Esophagus (tissue), 2 donors: ENCODE measurements around the gene COL15A1. TPM values are rescaled to one million over a fixed set of nuclear protein-coding genes. Genes with fewer than 3 reads are reported as not detected.

Source experiments
- H3K27ac ChIP-seq, 2 donors: one replicate each; pipeline ENCODE4 v1.5.1; 2013; ENCODE audit warnings: low read depth in 2 of 2, mild to moderate bottlenecking in 2 of 2, inconsistent platforms in 1 of 2, low read length in 1 of 2, moderate library complexity in 1 of 2
- H3K27me3 ChIP-seq, 2 donors: one replicate each; pipeline ENCODE4 v1.6.1; 2013; ENCODE audit warnings: low read length in 2 of 2, control low read depth in 1 of 2, mild to moderate bottlenecking in 1 of 2; ENCODE audit not compliant: insufficient read depth in 2 of 2, control insufficient read depth in 1 of 2
- H3K36me3 ChIP-seq, 2 donors: one replicate each; pipeline ENCODE4 v1.6.1; 2013; ENCODE audit warnings: low read length in 1 of 2; ENCODE audit not compliant: control insufficient read depth in 2 of 2, insufficient read depth in 2 of 2
- H3K4me1 ChIP-seq, 2 donors: one replicate each; pipeline ENCODE4 v1.6.1; 2013; ENCODE audit warnings: low read length in 1 of 2; ENCODE audit not compliant: control insufficient read depth in 2 of 2, insufficient read depth in 2 of 2
- H3K4me3 ChIP-seq, 2 donors: one replicate each; pipeline ENCODE4 v1.5.1; 2013; ENCODE audit warnings: low read length in 2 of 2, mild to moderate bottlenecking in 2 of 2, low read depth in 1 of 2, moderate library complexity in 1 of 2
- H3K9me3 ChIP-seq, 2 donors: one replicate each; pipeline ENCODE4 v1.6.1; 2013; ENCODE audit warnings: mild to moderate bottlenecking in 2 of 2, low read depth in 1 of 2, low read length in 1 of 2, moderate library complexity in 1 of 2; ENCODE audit not compliant: control insufficient read depth in 2 of 2, insufficient read depth in 1 of 2
- WGBS, 2 donors: extraction: QIAGEN DNeasy Blood & Tissue Kit; methylation state at CpG; one replicate each; pipeline ENCODE4 v1.1.7; 2013; 5-methylcytosine and 5-hydroxymethylcytosine counted together
- polyA plus RNA-seq, 2 donors: library from polyadenylated mRNA; stranded (reverse); fragments of 200-250 nt; gene quantifications; one replicate each; pipeline ENCODE4 v1.2.3, GENCODE V29; 2013
- donor health status: healthy with polysubstance abuse.
- donor health status: Bipolar disorder and iron deficiency.

COL15A1 gene
- polyA plus RNA-seq, 2 donors = 5.2 to 7.3 TPM

DNA sequence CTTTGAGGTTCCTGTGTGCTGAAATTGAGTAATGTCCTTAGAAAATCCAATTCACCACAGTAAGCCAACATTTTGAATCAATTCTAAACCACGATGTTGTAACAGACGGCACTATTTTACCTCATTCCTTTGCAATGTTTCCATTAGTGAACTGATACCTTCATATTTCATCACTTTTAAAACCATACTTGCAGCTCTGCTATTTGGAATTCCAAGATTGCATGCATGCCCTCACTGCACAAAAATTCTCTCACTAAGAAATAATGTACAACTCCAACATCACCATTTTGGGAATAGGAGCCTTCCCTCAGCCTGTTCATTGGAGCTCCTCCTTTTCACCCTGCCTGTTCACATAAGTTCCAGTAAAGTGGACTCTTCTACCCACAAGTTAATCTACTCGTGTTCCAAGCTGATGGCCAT, 86.4 kb downstream of the COL15A1 start:
- Histone ChIP-seq H3K4me3 (no peak overlapping the region), H3K27ac (no peak overlapping the region), H3K36me3 (peaks cover 0 to 5% of the 10 kb centered on the region in 2 donors), H3K27me3 (no peaks in the 10 kb centered on the region), H3K9me3 (no peaks in the 10 kb centered on the region), H3K4me1 (peaks cover 0 to 2% of the 10 kb centered on the region in 2 donors)
- 68% methylated on average over 3 of the region's 3 CpGs for WGBS, 2 donors

DNA sequence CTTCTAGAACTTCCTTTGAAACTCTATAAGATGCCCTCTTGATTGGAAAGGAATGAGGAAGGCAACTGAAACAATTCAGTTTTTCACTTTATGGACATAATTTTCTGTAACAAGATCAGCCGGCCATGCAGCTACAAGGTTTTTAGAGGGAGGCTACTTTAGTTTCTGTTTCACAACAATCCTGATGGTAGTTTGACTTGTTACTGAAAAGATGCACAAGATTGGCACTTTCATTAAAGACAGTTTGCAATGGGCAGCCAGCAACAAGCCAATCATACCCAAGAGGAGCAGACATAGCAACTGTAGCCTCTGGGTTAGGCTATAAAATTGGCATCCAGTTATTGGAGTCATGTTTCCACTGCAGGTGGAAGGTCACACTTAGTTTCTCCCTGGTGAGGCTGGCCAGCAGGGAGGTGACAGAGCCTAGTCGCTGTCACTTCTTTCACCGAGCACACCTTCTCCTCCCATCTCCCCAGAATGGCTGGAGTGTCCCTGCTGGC, 87.0 kb downstream of the COL15A1 start:
- Histone ChIP-seq H3K36me3 (peaks cover 0 to 2% of the 10 kb centered on the region in 2 donors), H3K27me3 (no peaks in the 10 kb centered on the region), H3K4me3 (no peak overlapping the region), H3K27ac (no peak overlapping the region), H3K9me3 (no peaks in the 10 kb centered on the region), H3K4me1 (peaks cover 0 to 2% of the 10 kb centered on the region in 2 donors)
- WGBS, 2 donors = 91 to 93% methylated on average over 3 of the region's 3 CpGs

GRCh38 chr9:99031319-99031718, 87.6 kb downstream of the COL15A1 start:
- Histone ChIP-seq H3K9me3 (no peaks in the 10 kb centered on the region), H3K27me3 (no peaks in the 10 kb centered on the region), H3K27ac (no peak overlapping the region), H3K4me3 (no peak overlapping the region), H3K4me1 (peaks cover 0 to 2% of the 10 kb centered on the region in 2 donors), H3K36me3 (no peaks in the 10 kb centered on the region)
- WGBS, 2 donors = 92% methylated on average over 6 of the region's 6 CpGs

DNA sequence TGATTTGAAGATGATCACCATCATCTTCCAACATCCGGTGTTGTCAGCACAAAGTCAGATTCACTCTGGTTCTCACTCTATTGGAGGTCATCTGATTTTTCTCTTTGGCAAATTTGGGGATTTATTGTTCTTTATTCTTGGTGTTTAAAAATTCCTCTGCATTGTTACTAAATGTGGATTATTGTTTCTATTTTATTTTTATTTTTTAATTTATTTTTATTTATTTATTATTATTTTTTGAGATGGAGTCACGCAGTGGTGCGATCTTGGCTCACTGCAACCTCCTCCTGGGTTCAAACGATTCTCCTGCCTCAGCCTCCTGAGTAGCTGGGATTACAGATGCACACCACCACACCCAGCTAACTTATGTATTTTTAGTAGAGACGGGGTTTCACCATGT, 88.3 kb downstream of the COL15A1 start:
- H3K9me3 ChIP-seq = no peaks in the 10 kb centered on the region
- H3K36me3 ChIP-seq = no peaks in the 10 kb centered on the region
- no peak overlapping the region for H3K4me3 ChIP-seq
- H3K27me3 ChIP-seq = no peaks in the 10 kb centered on the region
- peaks cover 0 to 2% of the 10 kb centered on the region in 2 donors for H3K4me1 ChIP-seq
- no peak overlapping the region for H3K27ac ChIP-seq
- 93 to 95% methylated on average over 5 of the region's 5 CpGs for WGBS, 2 donors

- Histone ChIP-seq H3K36me3 (no peaks in the 10 kb centered on the region), H3K9me3 (no peaks in the 10 kb centered on the region), H3K4me1 (peaks cover 0 to 2% of the 10 kb centered on the region in 2 donors), H3K27ac (no peak overlapping the region), H3K4me3 (no peak overlapping the region), H3K27me3 (no peaks in the 10 kb centered on the region)
- WGBS, 2 donors = 82 to 97% methylated on average over 3 of the region's 3 CpGs
Measured at GRCh38 chr9:99034149-99034548, 90.4 kb downstream of the COL15A1 start.

DNA sequence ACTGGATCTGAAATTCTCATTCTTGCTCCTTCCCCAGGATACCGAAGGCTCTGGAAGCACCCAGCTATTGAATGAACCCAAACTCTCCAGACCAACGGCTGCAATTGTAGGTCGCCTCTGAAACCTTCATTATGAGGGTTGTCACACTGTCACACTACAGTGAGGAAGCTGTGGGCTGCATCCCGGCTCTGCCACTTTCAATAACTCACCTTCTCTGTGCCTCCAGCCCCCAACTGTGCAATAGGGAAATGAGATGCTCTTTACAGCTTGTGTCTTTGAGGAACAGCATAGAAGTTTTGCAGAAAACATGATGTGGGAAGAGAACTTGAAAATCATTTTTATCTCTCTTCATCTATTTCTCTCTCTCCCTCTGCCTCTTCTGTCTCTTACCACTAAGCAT, 91.6 kb downstream of the COL15A1 start:
- H3K27ac ChIP-seq = no peak overlapping the region
- peaks cover 0 to 2% of the 10 kb centered on the region in 2 donors for H3K4me1 ChIP-seq
- H3K27me3 ChIP-seq = no peaks in the 10 kb centered on the region
- no peaks in the 10 kb centered on the region for H3K36me3 ChIP-seq
- H3K4me3 ChIP-seq = no peak overlapping the region
- no peaks in the 10 kb centered on the region for H3K9me3 ChIP-seq
- WGBS, 2 donors = 74 to 81% methylated on average over 4 of the region's 4 CpGs

DNA sequence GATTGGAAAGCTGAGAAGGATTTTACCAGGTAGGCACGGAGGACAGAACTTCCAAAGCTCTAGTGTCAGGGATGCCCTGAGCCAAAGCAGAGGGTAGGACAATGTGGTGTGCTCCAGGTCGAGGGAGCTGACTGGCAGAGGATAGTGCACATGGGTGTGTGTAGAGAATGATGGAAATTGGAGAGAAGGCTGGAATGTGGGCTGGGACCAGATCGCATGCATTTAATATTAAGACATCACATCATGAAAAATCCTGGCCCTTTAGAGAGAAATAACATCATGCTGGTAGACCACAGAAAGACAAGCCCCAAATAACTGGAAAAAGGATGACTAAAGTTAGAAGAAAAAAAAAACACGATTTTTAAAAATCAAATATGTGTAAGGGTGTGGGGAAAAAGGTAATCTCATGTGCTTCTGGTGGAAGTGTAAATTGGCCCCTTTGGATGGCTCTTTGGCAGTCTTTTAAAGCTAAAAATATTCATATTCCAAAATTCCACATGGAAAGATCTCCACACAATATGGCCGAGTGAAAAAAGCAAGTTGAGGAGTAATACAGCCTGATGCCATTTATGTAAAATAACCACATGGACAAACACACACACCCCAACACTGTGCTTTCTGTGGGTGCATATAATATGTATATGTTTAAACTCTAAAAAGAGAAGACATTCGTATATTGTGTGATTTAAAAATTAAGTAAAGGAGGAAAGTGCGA, 94.2 kb downstream of the COL15A1 start:
- H3K36me3 ChIP-seq = no peaks in the 10 kb centered on the region
- H3K9me3 ChIP-seq = no peaks in the 10 kb centered on the region
- H3K4me3 ChIP-seq = no peak overlapping the region
- 67 to 73% methylated on average over 7 of the region's 7 CpGs for WGBS, 2 donors
- H3K27me3 ChIP-seq = no peaks in the 10 kb centered on the region
- peaks cover 0 to 2% of the 10 kb centered on the region in 2 donors for H3K4me1 ChIP-seq
- no peak overlapping the region for H3K27ac ChIP-seq

DNA sequence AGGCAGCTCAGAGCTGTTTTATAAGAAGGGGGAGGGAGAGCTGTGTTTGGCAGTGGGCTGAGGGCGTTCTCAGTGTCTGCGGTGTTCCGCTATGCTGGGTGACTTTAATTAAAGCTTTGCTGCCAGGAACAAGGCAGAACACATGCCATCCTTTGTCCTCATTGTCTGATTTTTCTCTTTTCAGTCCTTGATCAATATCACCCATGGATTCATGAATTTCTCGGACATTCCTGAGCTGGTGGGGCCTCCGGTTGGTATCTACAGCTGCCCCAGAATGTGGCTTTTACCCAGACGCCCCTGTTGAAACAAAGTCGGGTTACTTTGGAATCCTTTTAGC, 94.7 kb downstream of the COL15A1 start:
- H3K27me3 ChIP-seq = no peaks in the 10 kb centered on the region
- H3K4me1 ChIP-seq = peaks cover 2% of the 10 kb centered on the region in 2 donors
- no peaks in the 10 kb centered on the region for H3K9me3 ChIP-seq
- H3K4me3 ChIP-seq = no peak overlapping the region
- WGBS, 2 donors = 65 to 75% methylated on average over 7 of the region's 7 CpGs
- no peak overlapping the region for H3K27ac ChIP-seq
- no peaks in the 10 kb centered on the region for H3K36me3 ChIP-seq

GRCh38 chr9:99039505-99040182, 95.9 kb downstream of the COL15A1 start:
- Histone ChIP-seq H3K36me3 (no peaks in the 10 kb centered on the region), H3K27ac (no peak overlapping the region), H3K27me3 (no peaks in the 10 kb centered on the region), H3K4me1 (peaks cover 2% of the 10 kb centered on the region in 2 donors), H3K9me3 (no peaks in the 10 kb centered on the region), H3K4me3 (no peak overlapping the region)
- WGBS, 2 donors = 78 to 86% methylated on average over 2 of the region's 2 CpGs
